ENCODE data around the gene SOD2. TPM values are rescaled to one million over a fixed set of nuclear protein-coding genes. Genes with fewer than 3 reads are reported as not detected.

The SOD2 gene
- total and polyA plus RNA-seq, 4 donors = 143 to 952 (median 507) TPM

DNA sequence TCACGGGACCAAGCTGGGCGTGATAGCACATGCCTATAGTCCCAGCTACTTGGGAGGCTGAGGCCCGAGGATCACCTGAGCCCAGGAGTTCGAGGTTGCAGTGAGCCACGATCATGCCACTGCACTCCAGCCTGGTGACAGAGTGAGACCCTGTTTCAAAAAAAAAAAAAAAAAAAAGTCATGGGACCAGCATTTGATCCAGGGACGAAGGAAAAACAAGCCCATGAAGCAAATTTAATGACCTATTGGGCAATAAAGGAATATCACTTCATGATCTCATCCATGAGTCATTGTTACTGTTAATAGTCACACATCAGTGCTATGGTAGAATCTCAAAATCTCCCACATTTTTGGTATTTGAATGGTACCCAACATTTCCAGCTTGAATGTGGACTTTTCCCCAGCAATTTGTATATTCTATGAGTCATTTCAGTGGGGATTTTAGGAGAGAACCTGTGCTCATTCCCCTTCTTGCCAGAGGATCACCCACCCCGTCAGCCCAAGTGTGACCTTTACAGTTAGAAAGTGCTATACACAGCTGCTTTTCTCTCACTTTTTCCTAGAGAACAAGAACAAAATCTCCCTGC is 8.5 kb upstream of the SOD2 start (continued):
- TF ChIP-seq JUND (IDR thresholded peaks at IDR 0.05) (peak; percentile 96 to 99), TAF1 (conservative IDR thresholded peaks at IDR 0.05) (no peak), SP1 (IDR thresholded peaks at IDR 0.05) (no peak), RXRA (IDR thresholded peaks at IDR 0.05) (peak in 1 of 2 donors; percentile 52), EGR1 (IDR thresholded peaks at IDR 0.05; ENCODE audit: low read depth in 2 of 2) (no peak), GABPA (IDR thresholded peaks at IDR 0.05 in 1 of 2, conservative IDR thresholded peaks at IDR 0.05 in 1 of 2) (no peak), FOXA1 (IDR thresholded peaks at IDR 0.05) (no peak)
- TF ChIP-seq, protein P1, sequence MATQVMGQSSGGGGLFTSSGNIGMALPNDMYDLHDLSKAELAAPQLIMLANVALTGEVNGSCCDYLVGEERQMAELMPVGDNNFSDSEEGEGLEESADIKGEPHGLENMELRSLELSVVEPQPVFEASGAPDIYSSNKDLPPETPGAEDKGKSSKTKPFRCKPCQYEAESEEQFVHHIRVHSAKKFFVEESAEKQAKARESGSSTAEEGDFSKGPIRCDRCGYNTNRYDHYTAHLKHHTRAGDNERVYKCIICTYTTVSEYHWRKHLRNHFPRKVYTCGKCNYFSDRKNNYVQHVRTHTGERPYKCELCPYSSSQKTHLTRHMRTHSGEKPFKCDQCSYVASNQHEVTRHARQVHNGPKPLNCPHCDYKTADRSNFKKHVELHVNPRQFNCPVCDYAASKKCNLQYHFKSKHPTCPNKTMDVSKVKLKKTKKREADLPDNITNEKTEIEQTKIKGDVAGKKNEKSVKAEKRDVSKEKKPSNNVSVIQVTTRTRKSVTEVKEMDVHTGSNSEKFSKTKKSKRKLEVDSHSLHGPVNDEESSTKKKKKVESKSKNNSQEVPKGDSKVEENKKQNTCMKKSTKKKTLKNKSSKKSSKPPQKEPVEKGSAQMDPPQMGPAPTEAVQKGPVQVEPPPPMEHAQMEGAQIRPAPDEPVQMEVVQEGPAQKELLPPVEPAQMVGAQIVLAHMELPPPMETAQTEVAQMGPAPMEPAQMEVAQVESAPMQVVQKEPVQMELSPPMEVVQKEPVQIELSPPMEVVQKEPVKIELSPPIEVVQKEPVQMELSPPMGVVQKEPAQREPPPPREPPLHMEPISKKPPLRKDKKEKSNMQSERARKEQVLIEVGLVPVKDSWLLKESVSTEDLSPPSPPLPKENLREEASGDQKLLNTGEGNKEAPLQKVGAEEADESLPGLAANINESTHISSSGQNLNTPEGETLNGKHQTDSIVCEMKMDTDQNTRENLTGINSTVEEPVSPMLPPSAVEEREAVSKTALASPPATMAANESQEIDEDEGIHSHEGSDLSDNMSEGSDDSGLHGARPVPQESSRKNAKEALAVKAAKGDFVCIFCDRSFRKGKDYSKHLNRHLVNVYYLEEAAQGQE (IDR thresholded peaks at IDR 0.05) = peak; percentile 28

DNA sequence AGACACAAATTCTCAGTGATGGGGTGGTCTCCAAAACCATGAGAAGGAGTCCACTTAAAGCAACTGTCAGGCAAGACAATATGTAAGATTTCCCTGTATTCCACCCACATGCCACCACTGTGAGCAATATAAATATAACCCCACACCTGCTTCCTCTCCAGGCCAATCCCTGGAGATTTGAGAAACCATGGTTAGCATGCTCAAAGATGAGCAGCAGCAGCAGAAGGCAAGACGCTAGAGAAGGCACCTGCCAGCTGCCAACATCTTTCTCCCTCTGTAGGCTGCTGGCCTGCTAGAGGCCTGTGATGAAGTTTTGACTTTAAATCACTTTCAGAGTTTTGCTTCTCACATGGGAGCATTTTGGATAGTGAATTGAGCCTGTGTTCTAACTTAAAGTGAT is 7.9 kb upstream of the SOD2 start:
- Histone ChIP-seq H3K9ac (ENCODE audit: low read depth in 1 of 2, low read length in 2 of 2) (peak overlapping the region in 1 of 2 donors; percentile 23), H3K27ac (ENCODE audit: low read depth in 1 of 2, low read length in 2 of 2) (peak overlapping the region; percentile 81 to 92), H3K4me1 (ENCODE audit: control insufficient read depth in 4 of 4, insufficient read depth in 4 of 4, low read length in 3 of 4) (peaks cover 0 to 6% (median 1%) of the 10 kb centered on the region in 4 donors), H3K36me3 (ENCODE audit: control insufficient read depth in 4 of 4, insufficient read depth in 3 of 4, low read depth in 1 of 4, low read length in 3 of 4) (peaks cover 0 to 3% (median 0%) of the 10 kb centered on the region in 4 donors), H3K4me3 (ENCODE audit: low read depth in 1 of 3, low read length in 3 of 3) (no peak overlapping the region), H3K27me3 (ENCODE audit: control insufficient read depth in 4 of 4, insufficient read depth in 4 of 4, low read length in 3 of 4) (no peaks in the 10 kb centered on the region), H3K9me3 (ENCODE audit: control insufficient read depth in 4 of 4, low read length in 3 of 4) (no peaks in the 10 kb centered on the region)
- no peak for DNase-seq (ENCODE audit: low spot score)
- no peak for TF ChIP-seq FOXA2 (IDR thresholded peaks at IDR 0.05)
- no peak for TF ChIP-seq NR2F2 (IDR thresholded peaks at IDR 0.05)
- TF ChIP-seq, protein P2, sequence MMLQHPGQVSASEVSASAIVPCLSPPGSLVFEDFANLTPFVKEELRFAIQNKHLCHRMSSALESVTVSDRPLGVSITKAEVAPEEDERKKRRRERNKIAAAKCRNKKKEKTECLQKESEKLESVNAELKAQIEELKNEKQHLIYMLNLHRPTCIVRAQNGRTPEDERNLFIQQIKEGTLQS (IDR thresholded peaks at IDR 0.05) = no peak
- TF ChIP-seq, protein P1 (IDR thresholded peaks at IDR 0.05) = no peak
- TF ChIP-seq GABPA (IDR thresholded peaks at IDR 0.05 in 1 of 2, conservative IDR thresholded peaks at IDR 0.05 in 1 of 2) = no peak
- TF ChIP-seq FOXA1 (IDR thresholded peaks at IDR 0.05) = no peak
- TF ChIP-seq EGR1 (IDR thresholded peaks at IDR 0.05; ENCODE audit: low read depth in 2 of 2) = no peak
- 64% methylated on average over 1 of the region's 1 CpG for WGBS

DNA sequence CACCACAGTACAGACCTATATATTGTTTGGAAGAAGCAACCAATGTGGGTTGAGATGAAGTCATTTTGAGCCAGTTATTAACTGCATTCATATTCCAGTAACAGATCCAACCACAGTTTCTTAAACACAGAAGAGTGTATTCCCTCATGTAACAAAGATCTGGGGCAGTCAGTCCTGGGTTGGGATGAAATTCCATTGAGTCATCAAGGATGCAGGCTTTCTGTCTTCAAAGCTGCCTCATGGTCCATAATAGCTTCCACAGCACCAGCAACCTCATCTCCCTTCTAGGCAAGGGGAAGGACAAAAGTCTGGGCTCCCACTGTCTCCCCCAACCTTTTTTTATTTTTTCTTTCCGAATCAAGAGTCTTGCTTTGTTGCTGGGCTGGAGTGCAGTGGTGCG is 2.9 kb upstream of the SOD2 start:
- Histone ChIP-seq H3K9me3 (ENCODE audit: control insufficient read depth in 4 of 4, low read length in 3 of 4) (no peaks in the 10 kb centered on the region), H3K4me3 (ENCODE audit: low read depth in 1 of 3, low read length in 3 of 3) (no peak overlapping the region), H3K4me1 (ENCODE audit: control insufficient read depth in 4 of 4, insufficient read depth in 4 of 4, low read length in 3 of 4) (peaks cover 0 to 11% (median 6%) of the 10 kb centered on the region in 4 donors), H3K36me3 (ENCODE audit: control insufficient read depth in 4 of 4, insufficient read depth in 3 of 4, low read depth in 1 of 4, low read length in 3 of 4) (peaks cover 0 to 6% (median 2%) of the 10 kb centered on the region in 4 donors), H3K27me3 (ENCODE audit: control insufficient read depth in 4 of 4, insufficient read depth in 4 of 4, low read length in 3 of 4) (no peaks in the 10 kb centered on the region), H3K27ac (ENCODE audit: low read depth in 1 of 2, low read length in 2 of 2) (peak overlapping the region in 1 of 2 donors; percentile 100), H3K9ac (ENCODE audit: low read depth in 1 of 2, low read length in 2 of 2) (no peak overlapping the region)
- WGBS = 97% methylated on average over 2 of the region's 2 CpGs
- no peak for DNase-seq (ENCODE audit: low spot score)
- TF ChIP-seq, protein P1 (IDR thresholded peaks at IDR 0.05) = no peak
- TF ChIP-seq RAD21 (IDR thresholded peaks at IDR 0.05) (no peak), EGR1 (IDR thresholded peaks at IDR 0.05; ENCODE audit: low read depth in 2 of 2) (no peak), RXRA (IDR thresholded peaks at IDR 0.05) (no peak), FOXA1 (IDR thresholded peaks at IDR 0.05) (no peak), TAF1 (conservative IDR thresholded peaks at IDR 0.05) (no peak), YY1 (IDR thresholded peaks at IDR 0.05) (no peak)
- TF ChIP-seq, protein P2 (IDR thresholded peaks at IDR 0.05) = no peak
- TF ChIP-seq, protein P3, sequence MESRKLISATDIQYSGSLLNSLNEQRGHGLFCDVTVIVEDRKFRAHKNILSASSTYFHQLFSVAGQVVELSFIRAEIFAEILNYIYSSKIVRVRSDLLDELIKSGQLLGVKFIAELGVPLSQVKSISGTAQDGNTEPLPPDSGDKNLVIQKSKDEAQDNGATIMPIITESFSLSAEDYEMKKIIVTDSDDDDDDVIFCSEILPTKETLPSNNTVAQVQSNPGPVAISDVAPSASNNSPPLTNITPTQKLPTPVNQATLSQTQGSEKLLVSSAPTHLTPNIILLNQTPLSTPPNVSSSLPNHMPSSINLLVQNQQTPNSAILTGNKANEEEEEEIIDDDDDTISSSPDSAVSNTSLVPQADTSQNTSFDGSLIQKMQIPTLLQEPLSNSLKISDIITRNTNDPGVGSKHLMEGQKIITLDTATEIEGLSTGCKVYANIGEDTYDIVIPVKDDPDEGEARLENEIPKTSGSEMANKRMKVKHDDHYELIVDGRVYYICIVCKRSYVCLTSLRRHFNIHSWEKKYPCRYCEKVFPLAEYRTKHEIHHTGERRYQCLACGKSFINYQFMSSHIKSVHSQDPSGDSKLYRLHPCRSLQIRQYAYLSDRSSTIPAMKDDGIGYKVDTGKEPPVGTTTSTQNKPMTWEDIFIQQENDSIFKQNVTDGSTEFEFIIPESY (IDR thresholded peaks at IDR 0.05) = no peak
